Keratinocyte (primary cell): Measurements from ENCODE around the gene TMEM174. TPM values are rescaled to one million over a fixed set of nuclear protein-coding genes. Genes with fewer than 3 reads are reported as not detected.
"Not testable (repeated sequence)": the region's sequence is repeated elsewhere in the genome, so short reads cannot be mapped to it uniquely, and the experiment has no call there.

ENCODE experiments used
- DNase-seq: peaks from one replicate; pipeline ENCODE4 v3.0.0-alpha.2; 2011; ENCODE audit warnings: low read depth, missing footprints, low spot score
- FAIRE-seq: peaks from 2 replicates; lab custom pipeline; 2011; peaks lifted over from hg19 to GRCh38; lab: Jason Lieb, UNC
- H2AFZ ChIP-seq: 2 replicates; pipeline ENCODE4 v1.6.0; 2012; ENCODE audit warnings: low read length, control low read depth, inconsistent platforms; ENCODE audit not compliant: control insufficient read depth
- H3K27ac ChIP-seq: 2 replicates; pipeline ENCODE4 v1.5.1; 2011; ENCODE audit warnings: low read length; ENCODE audit not compliant: control insufficient read depth, insufficient read depth
- H3K27me3 ChIP-seq: 3 replicates; pipeline ENCODE4 v1.6.0; 2011; ENCODE audit warnings: low read length; ENCODE audit not compliant: control insufficient read depth, insufficient read depth; ENCODE audit errors: extremely low read depth
- H3K36me3 ChIP-seq, 2 experiments: 2 replicates in 1 of 2; 3 replicates in 1 of 2; pipeline ENCODE4 v1.5.1; 2011; ENCODE audit warnings: low read length in 2 of 2, mild to moderate bottlenecking in 1 of 2; ENCODE audit not compliant: control insufficient read depth in 2 of 2, insufficient read depth in 2 of 2; ENCODE audit errors: extremely low read depth in 1 of 2
- H3K4me1 ChIP-seq: 3 replicates; pipeline ENCODE4 v1.5.1; 2011; ENCODE audit warnings: low read length; ENCODE audit not compliant: control insufficient read depth, insufficient read depth; ENCODE audit errors: extremely low read depth
- H3K4me2 ChIP-seq: 3 replicates; pipeline ENCODE4 v1.6.0; 2011; ENCODE audit warnings: low read depth, low read length; ENCODE audit not compliant: control insufficient read depth, insufficient read depth; ENCODE audit errors: extremely low read depth
- H3K4me3 ChIP-seq, 3 experiments: fragments of 200-600 bp in 1 of 3; sonication (generic) in 1 of 3; 2 replicates in 2 of 3; 3 replicates in 1 of 3; pipeline ENCODE4 v1.5.1; 2011 to 2016; ENCODE audit warnings: low read length in 3 of 3, mild to moderate bottlenecking in 3 of 3, control low read depth in 2 of 3, inconsistent platforms in 1 of 3, low read depth in 1 of 3, mixed read lengths in 1 of 3, mixed run types in 1 of 3, moderate library complexity in 1 of 3; ENCODE audit not compliant: control insufficient read depth in 2 of 3, insufficient read depth in 2 of 3; ENCODE audit errors: extremely low read depth in 1 of 3
- H3K79me2 ChIP-seq: 2 replicates; pipeline ENCODE4 v1.6.0; 2012; ENCODE audit warnings: low read length; ENCODE audit not compliant: control insufficient read depth, insufficient read depth
- H3K9ac ChIP-seq: 3 replicates; pipeline ENCODE4 v1.6.0; 2011; ENCODE audit warnings: low read length; ENCODE audit not compliant: control insufficient read depth, insufficient read depth; ENCODE audit errors: extremely low read depth
- H3K9me1 ChIP-seq: 3 replicates; pipeline ENCODE4 v1.6.0; 2011; ENCODE audit warnings: low read length; ENCODE audit not compliant: control insufficient read depth, insufficient read depth; ENCODE audit errors: extremely low read depth
- H3K9me3 ChIP-seq: 2 replicates; pipeline ENCODE4 v1.5.1; 2012; ENCODE audit warnings: low read depth, low read length; ENCODE audit not compliant: control insufficient read depth
- H4K20me1 ChIP-seq: 3 replicates; pipeline ENCODE4 v1.6.0; 2011; ENCODE audit warnings: low read length; ENCODE audit not compliant: control insufficient read depth, insufficient read depth; ENCODE audit errors: extremely low read depth
- CTCF ChIP-seq, 3 experiments: IDR thresholded peaks in 1 of 3; conservative IDR thresholded peaks in 1 of 3; optimal IDR thresholded peaks in 1 of 3; 2 replicates in 2 of 3; 3 replicates in 1 of 3; pipeline versions ENCODE3 to v1.5.1; 2011; ENCODE audit warnings: low read length in 3 of 3, mild to moderate bottlenecking in 3 of 3, moderate library complexity in 2 of 3, control low read depth in 1 of 3, inconsistent platforms in 1 of 3; ENCODE audit not compliant: insufficient read depth in 2 of 3; ENCODE audit errors: extremely low read depth in 1 of 3
- EZH2 ChIP-seq: IDR thresholded peaks from one replicate; pipeline ENCODE4 v1.6.1; 2012; ENCODE audit warnings: inconsistent platforms, mild to moderate bottlenecking, low read length, moderate library complexity
- dilution Hi-C: fragments of 300-500 bp; cut with MboI; formaldehyde crosslinking; loops from one replicate; pipeline ENCODE4 v1.7.0; 2020; ENCODE audit warnings: low sequenced_read_pairs; ENCODE audit not compliant: extremely low pct_ligation_motif_present
- polyA plus RNA-seq, 5 experiments: library from polyadenylated mRNA; depleted of rRNA in 3 of 5; stranded (reverse) in 3 of 5; stranded (forward) in 1 of 5; unstranded in 1 of 5; fragments of >200 nt; gene quantifications; 1 replicate in 1 of 5; 2 replicates in 3 of 5; 3 replicates in 1 of 5; pipeline versions ENCODE4 v1.2.1 to v1.2.3, GENCODE V29; 2011 to 2012; ENCODE audit warnings: missing spikeins in 2 of 5, low read depth in 1 of 5, low replicate concordance in 1 of 5

The TMEM174 gene
- polyA plus RNA-seq, 1 donor (not counting 4 experiments of a cell fraction or from before 2014, with no cell fraction given): not detected

GRCh38 chr5:73218552-73219171, 45.7 kb downstream of the TMEM174 start:
- DNase-seq (no peak), FAIRE-seq (peak; percentile 53)
- H3K36me3 ChIP-seq: no peaks in the 10 kb centered on the region

GRCh38 chr5:73219336-73219735, 46.3 kb downstream of the TMEM174 start:
- H3K79me2 ChIP-seq, H3K9me3 ChIP-seq, H3K36me3 ChIP-seq, FAIRE-seq, H3K4me1 ChIP-seq, DNase-seq, dilution Hi-C loops, H2AFZ ChIP-seq, H3K4me3 ChIP-seq, H3K27ac ChIP-seq, H3K9me1 ChIP-seq, H3K27me3 ChIP-seq, H3K4me2 ChIP-seq, H4K20me1 ChIP-seq, H3K9ac ChIP-seq: not testable (repeated sequence)

More at GRCh38 chr5:73218552-73219171, 45.7 kb downstream of the TMEM174 start:
- no peaks in the 10 kb centered on the region for H3K9me1 ChIP-seq
- H3K27ac ChIP-seq: no peak overlapping the region
- no peaks in the 10 kb centered on the region for H3K79me2 ChIP-seq
- peaks cover 5% of the 10 kb centered on the region for H3K4me1 ChIP-seq
- peaks cover 6% of the 10 kb centered on the region for H3K27me3 ChIP-seq
- no peak overlapping the region for H2AFZ ChIP-seq
- no peak for TF ChIP-seq EZH2
- TF ChIP-seq CTCF (optimal IDR thresholded peaks at IDR 0.05 in 1 of 3, IDR thresholded peaks at IDR 0.05 in 1 of 3, conservative IDR thresholded peaks at IDR 0.05 in 1 of 3; ENCODE audit: extremely low read depth in 1 of 3, insufficient read depth in 2 of 3, low read length in 3 of 3): peak; percentile 33 to 44 (median 42)
- no peak overlapping the region for H3K9ac ChIP-seq
- no peak overlapping the region for H3K4me2 ChIP-seq
- H4K20me1 ChIP-seq: no peaks in the 10 kb centered on the region
- no peak overlapping the region for H3K4me3 ChIP-seq
- H3K9me3 ChIP-seq: no peaks in the 10 kb centered on the region
- dilution Hi-C loops: no loop called here

DNA sequence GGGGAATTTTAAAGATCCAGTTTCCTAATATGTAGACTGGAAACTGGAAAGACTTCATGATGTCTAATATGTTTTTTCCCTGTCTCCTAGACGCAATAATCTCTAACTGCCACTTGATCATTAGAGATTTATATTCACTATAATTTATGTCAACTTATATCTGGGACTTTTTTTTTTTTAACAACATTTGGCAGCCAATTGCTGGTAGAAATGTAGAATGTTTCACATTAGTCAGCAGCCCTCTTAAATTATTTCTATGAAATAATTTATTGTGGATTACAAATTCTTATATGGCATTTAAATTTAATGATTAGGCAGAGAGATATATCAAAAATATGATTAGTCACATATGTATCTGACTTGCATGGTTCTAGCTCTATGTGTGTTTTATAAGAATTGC, 48.2 kb downstream of the TMEM174 start:
- no peaks in the 10 kb centered on the region for H3K9me3 ChIP-seq
- no peak overlapping the region for H3K4me2 ChIP-seq
- H3K79me2 ChIP-seq: no peaks in the 10 kb centered on the region
- H3K27me3 ChIP-seq: no peaks in the 10 kb centered on the region
- H2AFZ ChIP-seq: no peak overlapping the region
- DNase-seq (no peak), FAIRE-seq (no peak)
- H3K36me3 ChIP-seq: no peaks in the 10 kb centered on the region
- no peaks in the 10 kb centered on the region for H3K4me1 ChIP-seq
- H3K9ac ChIP-seq: no peak overlapping the region
- TF ChIP-seq CTCF (optimal IDR thresholded peaks at IDR 0.05 in 1 of 3, IDR thresholded peaks at IDR 0.05 in 1 of 3, conservative IDR thresholded peaks at IDR 0.05 in 1 of 3; ENCODE audit: extremely low read depth in 1 of 3, insufficient read depth in 2 of 3, low read length in 3 of 3) (no peak), EZH2 (no peak)
- H3K4me3 ChIP-seq: no peak overlapping the region
- no peaks in the 10 kb centered on the region for H3K9me1 ChIP-seq
- dilution Hi-C loops: no loop called here
- no peak overlapping the region for H3K27ac ChIP-seq
- H4K20me1 ChIP-seq: no peaks in the 10 kb centered on the region
